Hematopoietic multipotent progenitor cell treated with erythropoietin and hydrocortisone succinate and interleukin-3 and kit ligand, for 17 days (in vitro differentiated cells): ENCODE measurements around the gene INSM2.

Experiments used
- DNase-seq: peaks from one replicate; pipeline ENCODE4 v3.0.0-alpha.2; 2015; ENCODE audit warnings: low spot score

INSM2 gene

GRCh38 chr14:35533357-35534207, at the start of gene INSM2:
Gene INSM2 (plus strand): TSS chr14:35534164. CDS start chr14:35534253, 89 bp downstream.
- no peak for DNase-seq

GRCh38 chr14:35492569-35493014, 41.4 kb upstream of the INSM2 start:
- no peak for DNase-seq

GRCh38 chr14:35495278-35495677, 38.7 kb upstream of the INSM2 start:
- DNase-seq = no peak

- no peak for DNase-seq
Observed at GRCh38 chr14:35499180-35499579, 34.8 kb upstream of the INSM2 start.

GRCh38 chr14:35503646-35504045, 30.3 kb upstream of the INSM2 start:
- no peak for DNase-seq

GRCh38 chr14:35504260-35504659, 29.7 kb upstream of the INSM2 start:
- no peak for DNase-seq

- DNase-seq = no peak
Observed at GRCh38 chr14:35506461-35506860, 27.5 kb upstream of the INSM2 start.

- no peak for DNase-seq
Observed at GRCh38 chr14:35506927-35507326, 27.0 kb upstream of the INSM2 start.

GRCh38 chr14:35509846-35510245, 24.1 kb upstream of the INSM2 start:
- no peak for DNase-seq

- no peak for DNase-seq
Observed at GRCh38 chr14:35512765-35513164, 21.2 kb upstream of the INSM2 start.

GRCh38 chr14:35515916-35516315, 18.0 kb upstream of the INSM2 start:
- no peak for DNase-seq

GRCh38 chr14:35519986-35520385, 14.0 kb upstream of the INSM2 start:
- DNase-seq = no peak

GRCh38 chr14:35525695-35526094, 8.3 kb upstream of the INSM2 start:
- DNase-seq = no peak

- no peak for DNase-seq
Observed at GRCh38 chr14:35526962-35527361, 7.0 kb upstream of the INSM2 start.

GRCh38 chr14:35531960-35532747, 1.8 kb upstream of the INSM2 start:
- DNase-seq = no peak

- DNase-seq = no peak
Observed at GRCh38 chr14:35532783-35533356, 1.1 kb upstream of the INSM2 start.

GRCh38 chr14:35534208-35534872, 376 bp downstream of the INSM2 start:
- no peak for DNase-seq

- DNase-seq = no peak
Observed at GRCh38 chr14:35534873-35535482, 1.0 kb downstream of the INSM2 start.

- no peak for DNase-seq
Observed at GRCh38 chr14:35535483-35536112, 1.6 kb downstream of the INSM2 start.

GRCh38 chr14:35539969-35540368, 6.0 kb downstream of the INSM2 start:
- DNase-seq = no peak

GRCh38 chr14:35543006-35543405, 9.0 kb downstream of the INSM2 start:
- no peak for DNase-seq
